ENCODE results near the gene ELFN2. TPM values are rescaled to one million over a fixed set of nuclear protein-coding genes. Genes with fewer than 3 reads are reported as not detected.

Gene ELFN2
- total and polyA plus RNA-seq, 4 donors, result 0.62 to 6.8 (median 1.6) TPM

GRCh38 chr22:37376643-37377042, 50.6 kb downstream of the ELFN2 start:
- H3K4me3 ChIP-seq, result no peak overlapping the region
- peaks cover 0 to 10% (median 0%) of the 10 kb centered on the region in 4 donors for H3K9me3 ChIP-seq (ENCODE audit: control insufficient read depth in 4 of 4, insufficient read depth in 3 of 4, low read length in 3 of 4)
- no peak overlapping the region for H3K27ac ChIP-seq (ENCODE audit: low read depth in 1 of 2, low read length in 1 of 2)
- no peak for ATAC-seq (ENCODE audit: insufficient read depth, low FRiP score)
- no peak overlapping the region for H3K9ac ChIP-seq (ENCODE audit: insufficient read depth in 1 of 2, low read length in 2 of 2)
- no peak for DNase-seq
- peaks cover 0 to 8% (median 0%) of the 10 kb centered on the region in 5 donors for H3K4me1 ChIP-seq (ENCODE audit: control insufficient read depth in 5 of 5, insufficient read depth in 5 of 5, low read length in 5 of 5)
- 61 to 73% methylated on average over 3 of the region's 3 CpGs for WGBS, 2 donors
- no peak for TF ChIP-seq CTCF (IDR thresholded peaks at IDR 0.05; ENCODE audit: control extremely low read depth, extremely low read depth)
- peaks cover 0 to 8% (median 4%) of the 10 kb centered on the region in 3 donors for H3K27me3 ChIP-seq (ENCODE audit: control insufficient read depth in 3 of 3, insufficient read depth in 3 of 3, low read length in 2 of 3)
- no peaks in the 10 kb centered on the region for H3K36me3 ChIP-seq (ENCODE audit: control insufficient read depth in 4 of 4, insufficient read depth in 4 of 4, low read length in 4 of 4)

- WGBS, 2 donors, result 16 to 34% methylated on average over 8 of the region's 8 CpGs
- Histone ChIP-seq H3K4me1 (ENCODE audit: control insufficient read depth in 5 of 5, insufficient read depth in 5 of 5, low read length in 5 of 5) (peaks cover 0 to 14% (median 0%) of the 10 kb centered on the region in 5 donors), H3K4me3 (no peak overlapping the region), H3K36me3 (ENCODE audit: control insufficient read depth in 4 of 4, insufficient read depth in 4 of 4, low read length in 4 of 4) (no peaks in the 10 kb centered on the region), H3K9me3 (ENCODE audit: control insufficient read depth in 4 of 4, insufficient read depth in 3 of 4, low read length in 3 of 4) (peaks cover 0 to 10% (median 0%) of the 10 kb centered on the region in 4 donors), H3K27me3 (ENCODE audit: control insufficient read depth in 3 of 3, insufficient read depth in 3 of 3, low read length in 2 of 3) (peaks cover 0 to 6% (median 4%) of the 10 kb centered on the region in 3 donors), H3K27ac (ENCODE audit: low read depth in 1 of 2, low read length in 1 of 2) (no peak overlapping the region), H3K9ac (ENCODE audit: insufficient read depth in 1 of 2, low read length in 2 of 2) (no peak overlapping the region)
- no peak for TF ChIP-seq CTCF (IDR thresholded peaks at IDR 0.05; ENCODE audit: control extremely low read depth, extremely low read depth)
- no peak for DNase-seq
- ATAC-seq (ENCODE audit: insufficient read depth, low FRiP score), result no peak
These were observed 51.5 kb downstream of the ELFN2 start for GRCh38 chr22:37375801-37376200.

- H3K27ac ChIP-seq (ENCODE audit: low read depth in 1 of 2, low read length in 1 of 2), result no peak overlapping the region
- no peaks in the 10 kb centered on the region for H3K36me3 ChIP-seq (ENCODE audit: control insufficient read depth in 4 of 4, insufficient read depth in 4 of 4, low read length in 4 of 4)
- no peak overlapping the region for H3K9ac ChIP-seq (ENCODE audit: insufficient read depth in 1 of 2, low read length in 2 of 2)
- ATAC-seq (ENCODE audit: insufficient read depth, low FRiP score), result no peak
- no peak for DNase-seq
- WGBS, 2 donors, result 95% methylated on average over 34 to 35 of the region's 35 CpGs
- H3K4me3 ChIP-seq, result no peak overlapping the region
- H3K4me1 ChIP-seq (ENCODE audit: control insufficient read depth in 5 of 5, insufficient read depth in 5 of 5, low read length in 5 of 5), result peaks cover 0 to 14% (median 0%) of the 10 kb centered on the region in 5 donors
- peaks cover 0 to 4% (median 4%) of the 10 kb centered on the region in 3 donors for H3K27me3 ChIP-seq (ENCODE audit: control insufficient read depth in 3 of 3, insufficient read depth in 3 of 3, low read length in 2 of 3)
- TF ChIP-seq CTCF (IDR thresholded peaks at IDR 0.05; ENCODE audit: control extremely low read depth, extremely low read depth), result no peak
- peaks cover 0 to 10% (median 0%) of the 10 kb centered on the region in 4 donors for H3K9me3 ChIP-seq (ENCODE audit: control insufficient read depth in 4 of 4, insufficient read depth in 3 of 4, low read length in 3 of 4)
These were observed 52.7 kb downstream of the ELFN2 start for GRCh38 chr22:37374571-37374970.

DNA sequence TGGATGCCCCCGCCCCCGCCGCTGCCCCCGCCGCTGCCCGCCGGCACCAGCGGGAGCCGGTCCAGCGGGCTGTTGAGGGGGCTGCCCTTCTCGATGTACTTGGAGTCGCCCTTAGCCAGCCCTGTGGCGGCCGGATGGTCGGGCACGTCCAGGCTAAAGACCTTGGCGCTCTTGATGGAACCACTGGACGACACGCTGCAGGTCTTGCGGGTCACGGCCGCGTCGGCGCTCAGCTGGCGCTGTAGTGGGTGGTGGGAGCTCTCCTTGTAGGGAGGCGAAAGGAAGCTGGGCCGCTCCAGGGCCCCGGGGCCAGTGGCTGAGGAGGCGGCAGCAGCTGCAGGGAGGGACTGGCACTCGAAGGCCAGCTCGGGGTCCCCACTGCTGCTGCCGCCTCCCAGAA, 53.8 kb downstream of the ELFN2 start:
- DNase-seq (no peak), ATAC-seq (ENCODE audit: insufficient read depth, low FRiP score) (no peak)
- Histone ChIP-seq H3K4me3 (no peak overlapping the region), H3K4me1 (ENCODE audit: control insufficient read depth in 5 of 5, insufficient read depth in 5 of 5, low read length in 5 of 5) (peaks cover 0 to 14% (median 0%) of the 10 kb centered on the region in 5 donors), H3K9ac (ENCODE audit: insufficient read depth in 1 of 2, low read length in 2 of 2) (no peak overlapping the region), H3K27me3 (ENCODE audit: control insufficient read depth in 3 of 3, insufficient read depth in 3 of 3, low read length in 2 of 3) (peaks cover 0 to 4% (median 4%) of the 10 kb centered on the region in 3 donors), H3K36me3 (ENCODE audit: control insufficient read depth in 4 of 4, insufficient read depth in 4 of 4, low read length in 4 of 4) (no peaks in the 10 kb centered on the region), H3K27ac (ENCODE audit: low read depth in 1 of 2, low read length in 1 of 2) (no peak overlapping the region), H3K9me3 (ENCODE audit: control insufficient read depth in 4 of 4, insufficient read depth in 3 of 4, low read length in 3 of 4) (peaks cover 0 to 10% (median 0%) of the 10 kb centered on the region in 4 donors)
- TF ChIP-seq CTCF (IDR thresholded peaks at IDR 0.05; ENCODE audit: control extremely low read depth, extremely low read depth), result no peak
- WGBS, 2 donors, result 94 to 95% methylated on average over 26 to 33 of the region's 33 CpGs
